GM23338 (cell line): ENCODE data around the gene ZMYM5. TPM values are rescaled to one million over a fixed set of nuclear protein-coding genes. Genes with fewer than 3 reads are reported as not detected.

Source experiments
- CREB1 ChIP-seq: fragments of 250-450 bp; sonication (Bioruptor Pico); IDR thresholded peaks from 2 replicates; pipeline ENCODE4 v1.5.0; 2020; ENCODE audit warnings: low read depth, mild to moderate bottlenecking, moderate library complexity
- EZH2 ChIP-seq: fragments of 200-600 bp; sonication (generic); IDR thresholded peaks from one replicate; pipeline ENCODE4 v1.8.0; 2017; ENCODE audit warnings: antibody characterized with exemption, mild to moderate bottlenecking, low read depth; ENCODE audit not compliant: unreplicated experiment
- EZH2phosphoT487 ChIP-seq: fragments of 200-600 bp; sonication (generic); IDR thresholded peaks from one replicate; pipeline ENCODE4 v1.8.1; 2018; ENCODE audit warnings: antibody characterized with exemption; ENCODE audit not compliant: unreplicated experiment
- POLR2AphosphoS5 ChIP-seq: IDR thresholded peaks from 2 replicates; pipeline ENCODE4 v1.6.1; 2016; ENCODE audit warnings: antibody characterized with exemption, low read depth
- ZNF331 ChIP-seq: fragments of 250-450 bp; sonication (Bioruptor Pico); IDR thresholded peaks from 2 replicates; pipeline ENCODE4 v1.5.0; 2020; ENCODE audit warnings: low read depth, mild to moderate bottlenecking, moderate library complexity
- ZNF462 ChIP-seq: fragments of 250-450 bp; sonication (Bioruptor Pico); IDR thresholded peaks from 2 replicates; pipeline ENCODE4 v1.5.0; 2020; ENCODE audit warnings: mild to moderate bottlenecking, moderate library complexity
- polyA plus RNA-seq: library from polyadenylated mRNA; unstranded; fragments of >200 nt; fragmentation: Nextera tagmentation; extraction: Ambion mirVana; gene quantifications from 2 replicates; pipeline ENCODE4 v1.2.1, GENCODE V29; 2016
- total RNA-seq: library from RNA; depleted of rRNA; stranded (reverse); fragments of >200 nt; shearing (Covaris generic); gene quantifications from 2 replicates; pipeline ENCODE4 v1.2.3, GENCODE V29; 2014
- TF ChIP-seq, protein P1 (sequence below): IDR thresholded peaks from one replicate; pipeline ENCODE4 v1.6.1; 2018; ENCODE audit warnings: antibody characterized with exemption; ENCODE audit not compliant: unreplicated experiment

Gene ZMYM5
- total and polyA plus RNA-seq, 2 experiments from 2014 or later: 11.2 to 17.2 TPM

DNA sequence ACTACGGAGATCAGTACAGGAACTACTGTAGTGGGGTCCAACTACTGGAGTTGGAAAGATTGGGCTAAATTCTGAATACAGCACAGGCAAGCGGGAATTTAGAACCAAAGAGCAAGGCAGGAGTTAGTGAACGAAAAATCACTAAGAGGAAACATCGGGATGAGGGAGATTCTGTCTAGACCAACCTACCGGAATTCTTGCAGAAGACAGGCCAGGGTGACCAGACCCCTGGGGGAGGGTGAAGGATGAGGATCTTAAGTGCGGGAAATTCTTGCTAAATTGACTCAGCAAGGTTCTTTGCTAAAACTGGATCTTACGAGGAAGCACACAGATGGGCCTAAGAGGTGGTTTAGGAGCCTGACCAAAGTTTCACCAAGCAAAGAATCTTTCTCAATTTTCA is 67.5 kb downstream of the ZMYM5 start (continued):
- TF ChIP-seq ZNF462 (no peak), EZH2 (no peak), POLR2AphosphoS5 (no peak), CREB1 (no peak), EZH2phosphoT487 (no peak), ZNF331 (CRISPR knock-in tag) (no peak)
- TF ChIP-seq, protein P1, sequence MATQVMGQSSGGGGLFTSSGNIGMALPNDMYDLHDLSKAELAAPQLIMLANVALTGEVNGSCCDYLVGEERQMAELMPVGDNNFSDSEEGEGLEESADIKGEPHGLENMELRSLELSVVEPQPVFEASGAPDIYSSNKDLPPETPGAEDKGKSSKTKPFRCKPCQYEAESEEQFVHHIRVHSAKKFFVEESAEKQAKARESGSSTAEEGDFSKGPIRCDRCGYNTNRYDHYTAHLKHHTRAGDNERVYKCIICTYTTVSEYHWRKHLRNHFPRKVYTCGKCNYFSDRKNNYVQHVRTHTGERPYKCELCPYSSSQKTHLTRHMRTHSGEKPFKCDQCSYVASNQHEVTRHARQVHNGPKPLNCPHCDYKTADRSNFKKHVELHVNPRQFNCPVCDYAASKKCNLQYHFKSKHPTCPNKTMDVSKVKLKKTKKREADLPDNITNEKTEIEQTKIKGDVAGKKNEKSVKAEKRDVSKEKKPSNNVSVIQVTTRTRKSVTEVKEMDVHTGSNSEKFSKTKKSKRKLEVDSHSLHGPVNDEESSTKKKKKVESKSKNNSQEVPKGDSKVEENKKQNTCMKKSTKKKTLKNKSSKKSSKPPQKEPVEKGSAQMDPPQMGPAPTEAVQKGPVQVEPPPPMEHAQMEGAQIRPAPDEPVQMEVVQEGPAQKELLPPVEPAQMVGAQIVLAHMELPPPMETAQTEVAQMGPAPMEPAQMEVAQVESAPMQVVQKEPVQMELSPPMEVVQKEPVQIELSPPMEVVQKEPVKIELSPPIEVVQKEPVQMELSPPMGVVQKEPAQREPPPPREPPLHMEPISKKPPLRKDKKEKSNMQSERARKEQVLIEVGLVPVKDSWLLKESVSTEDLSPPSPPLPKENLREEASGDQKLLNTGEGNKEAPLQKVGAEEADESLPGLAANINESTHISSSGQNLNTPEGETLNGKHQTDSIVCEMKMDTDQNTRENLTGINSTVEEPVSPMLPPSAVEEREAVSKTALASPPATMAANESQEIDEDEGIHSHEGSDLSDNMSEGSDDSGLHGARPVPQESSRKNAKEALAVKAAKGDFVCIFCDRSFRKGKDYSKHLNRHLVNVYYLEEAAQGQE: no peak
